ENCODE results near the gene PPIL1.

GRCh38 chr6:36809941-36810803 is 64.4 kb downstream of the PPIL1 start:
- TF ChIP-seq CTCF (IDR thresholded peaks at IDR 0.05), result no peak
- TF ChIP-seq POLR2AphosphoS5 (IDR thresholded peaks at IDR 0.05), result no peak
